ENCODE data around the gene ABCB11.

Gene ABCB11

DNA sequence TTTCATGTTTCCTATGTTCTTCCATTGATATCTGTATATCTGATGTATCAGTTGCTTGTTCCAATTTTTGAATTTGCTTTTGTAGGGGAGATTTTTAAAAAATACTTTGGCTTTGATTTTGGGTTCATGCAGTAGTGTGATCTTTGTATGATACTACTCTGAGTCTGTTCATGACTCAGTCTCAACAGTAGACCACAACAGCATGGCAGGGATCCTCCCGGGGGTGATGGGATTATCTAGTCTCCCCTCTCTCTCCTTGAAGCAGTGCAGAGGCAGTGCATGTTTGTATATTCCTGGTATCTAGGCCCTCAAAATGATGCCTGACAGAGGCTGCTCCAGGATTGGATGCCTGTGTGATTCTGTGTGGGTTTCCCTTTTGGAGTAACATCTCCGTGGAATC is 74.7 kb downstream of the ABCB11 start:
- TF ChIP-seq, protein P1, sequence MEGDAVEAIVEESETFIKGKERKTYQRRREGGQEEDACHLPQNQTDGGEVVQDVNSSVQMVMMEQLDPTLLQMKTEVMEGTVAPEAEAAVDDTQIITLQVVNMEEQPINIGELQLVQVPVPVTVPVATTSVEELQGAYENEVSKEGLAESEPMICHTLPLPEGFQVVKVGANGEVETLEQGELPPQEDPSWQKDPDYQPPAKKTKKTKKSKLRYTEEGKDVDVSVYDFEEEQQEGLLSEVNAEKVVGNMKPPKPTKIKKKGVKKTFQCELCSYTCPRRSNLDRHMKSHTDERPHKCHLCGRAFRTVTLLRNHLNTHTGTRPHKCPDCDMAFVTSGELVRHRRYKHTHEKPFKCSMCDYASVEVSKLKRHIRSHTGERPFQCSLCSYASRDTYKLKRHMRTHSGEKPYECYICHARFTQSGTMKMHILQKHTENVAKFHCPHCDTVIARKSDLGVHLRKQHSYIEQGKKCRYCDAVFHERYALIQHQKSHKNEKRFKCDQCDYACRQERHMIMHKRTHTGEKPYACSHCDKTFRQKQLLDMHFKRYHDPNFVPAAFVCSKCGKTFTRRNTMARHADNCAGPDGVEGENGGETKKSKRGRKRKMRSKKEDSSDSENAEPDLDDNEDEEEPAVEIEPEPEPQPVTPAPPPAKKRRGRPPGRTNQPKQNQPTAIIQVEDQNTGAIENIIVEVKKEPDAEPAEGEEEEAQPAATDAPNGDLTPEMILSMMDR (IDR thresholded peaks at IDR 0.05): no peak
- DNase-seq (ENCODE audit: low spot score): no peak
- no peak overlapping the region for H3K27ac ChIP-seq
- no peak overlapping the region for H3K4me3 ChIP-seq

DNA sequence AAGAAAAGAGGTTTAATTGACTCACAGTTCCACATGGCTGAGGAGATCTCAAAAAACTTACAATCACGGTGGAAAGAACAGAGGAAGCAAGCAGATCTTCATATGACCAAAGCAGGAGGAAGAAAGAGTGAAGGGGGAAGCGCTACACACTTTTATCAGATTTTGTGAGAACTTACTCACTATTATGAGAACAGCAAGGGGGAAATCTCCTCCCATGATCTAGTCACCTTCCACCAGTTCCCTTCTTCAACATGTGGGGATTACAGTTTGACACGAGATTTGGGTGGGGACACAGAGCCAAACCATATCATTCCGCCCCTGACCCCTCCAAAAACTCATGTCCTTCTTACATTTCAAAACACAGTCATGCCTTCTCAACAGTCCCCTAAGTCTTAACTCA is 75.8 kb downstream of the ABCB11 start:
- no peak for DNase-seq (ENCODE audit: low spot score)
- TF ChIP-seq, protein P1 (IDR thresholded peaks at IDR 0.05): no peak
- Histone ChIP-seq H3K4me3 (no peak overlapping the region), H3K27ac (no peak overlapping the region)

DNA sequence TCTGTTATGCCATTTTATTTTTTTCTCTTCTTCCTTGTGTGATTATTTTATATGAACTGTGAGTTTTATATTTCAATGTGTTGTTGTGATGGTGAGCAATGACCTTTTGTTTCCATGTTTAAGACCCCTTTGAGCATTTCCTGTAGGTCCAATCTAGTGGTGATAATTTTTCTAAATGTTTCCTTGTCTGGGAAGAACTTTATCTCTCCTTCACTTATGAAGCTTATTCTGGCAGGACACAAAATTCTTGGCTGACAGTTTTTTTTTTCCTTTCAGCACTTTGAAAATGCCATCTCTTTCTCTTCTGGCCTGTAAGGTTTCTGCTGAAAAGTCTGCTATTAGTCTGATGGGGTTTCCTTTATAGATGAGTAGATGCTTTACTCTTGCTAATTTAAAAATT is 76.9 kb downstream of the ABCB11 start:
- TF ChIP-seq, protein P1 (IDR thresholded peaks at IDR 0.05): no peak
- DNase-seq (ENCODE audit: low spot score): no peak
- Histone ChIP-seq H3K27ac (no peak overlapping the region), H3K4me3 (no peak overlapping the region)

DNA sequence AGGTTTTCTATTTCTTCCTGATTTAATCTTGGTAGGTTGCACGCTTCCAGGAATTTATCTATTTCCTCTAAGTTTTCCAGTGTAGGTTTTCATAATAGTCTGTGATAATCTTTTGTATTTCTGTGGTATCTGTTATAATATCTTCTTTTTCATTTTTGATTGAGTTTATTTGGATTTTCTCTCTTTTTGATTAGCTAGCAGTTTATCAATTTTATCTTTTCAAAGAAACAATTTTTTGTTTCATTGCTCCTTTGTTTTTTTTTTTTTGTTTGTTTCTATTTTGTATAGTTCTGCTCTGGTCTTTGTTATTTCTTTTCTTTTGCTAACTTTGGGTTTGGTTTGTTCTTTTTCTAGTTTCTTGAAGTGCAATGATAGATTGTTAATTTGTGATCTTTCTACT is 78.7 kb downstream of the ABCB11 start:
- DNase-seq (ENCODE audit: low spot score): no peak
- no peak overlapping the region for H3K27ac ChIP-seq
- TF ChIP-seq, protein P1 (IDR thresholded peaks at IDR 0.05): no peak
- no peak overlapping the region for H3K4me3 ChIP-seq

DNA sequence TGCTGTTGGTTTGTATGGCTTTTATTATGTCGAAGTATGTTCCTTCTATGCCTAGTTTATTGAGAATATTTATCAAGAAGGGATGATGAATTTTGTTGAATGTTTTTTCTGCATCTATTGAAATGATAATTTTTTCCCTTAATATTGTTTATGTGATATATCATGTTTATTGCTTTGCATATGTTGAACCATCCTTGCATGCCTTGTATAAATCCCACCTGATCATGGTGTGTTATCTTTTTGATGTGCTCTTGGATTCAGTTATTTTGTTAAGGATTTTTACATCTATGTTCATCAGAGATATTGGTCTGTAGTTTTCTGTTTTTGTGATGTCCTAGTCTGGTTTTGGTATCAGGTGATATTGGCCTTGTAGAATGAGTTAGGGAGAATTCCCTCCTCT is 79.3 kb downstream of the ABCB11 start:
- no peak overlapping the region for H3K27ac ChIP-seq
- TF ChIP-seq, protein P1 (IDR thresholded peaks at IDR 0.05): no peak
- no peak for DNase-seq (ENCODE audit: low spot score)
- no peak overlapping the region for H3K4me3 ChIP-seq

DNA sequence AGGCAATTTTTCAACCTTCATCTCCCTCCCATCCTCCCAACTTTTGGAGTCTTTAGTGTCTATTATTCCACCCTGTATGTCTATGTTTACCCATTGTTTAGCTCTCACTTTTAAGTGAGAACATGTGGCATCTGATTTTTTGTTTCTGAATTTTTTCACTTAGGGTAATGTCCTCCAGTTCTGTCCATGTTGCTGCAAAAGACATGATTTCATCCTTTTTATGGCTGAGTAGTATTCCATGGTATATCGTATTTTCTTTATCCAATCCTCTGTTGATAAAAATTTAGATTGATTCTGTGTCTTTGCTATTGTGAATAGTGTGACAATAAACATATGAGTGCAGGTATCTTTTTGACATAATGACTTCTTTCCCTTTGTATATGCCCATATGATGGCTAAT is 81.8 kb downstream of the ABCB11 start:
- DNase-seq (ENCODE audit: low spot score): no peak
- TF ChIP-seq, protein P1 (IDR thresholded peaks at IDR 0.05): no peak
- H3K4me3 ChIP-seq: no peak overlapping the region
- H3K27ac ChIP-seq: no peak overlapping the region

DNA sequence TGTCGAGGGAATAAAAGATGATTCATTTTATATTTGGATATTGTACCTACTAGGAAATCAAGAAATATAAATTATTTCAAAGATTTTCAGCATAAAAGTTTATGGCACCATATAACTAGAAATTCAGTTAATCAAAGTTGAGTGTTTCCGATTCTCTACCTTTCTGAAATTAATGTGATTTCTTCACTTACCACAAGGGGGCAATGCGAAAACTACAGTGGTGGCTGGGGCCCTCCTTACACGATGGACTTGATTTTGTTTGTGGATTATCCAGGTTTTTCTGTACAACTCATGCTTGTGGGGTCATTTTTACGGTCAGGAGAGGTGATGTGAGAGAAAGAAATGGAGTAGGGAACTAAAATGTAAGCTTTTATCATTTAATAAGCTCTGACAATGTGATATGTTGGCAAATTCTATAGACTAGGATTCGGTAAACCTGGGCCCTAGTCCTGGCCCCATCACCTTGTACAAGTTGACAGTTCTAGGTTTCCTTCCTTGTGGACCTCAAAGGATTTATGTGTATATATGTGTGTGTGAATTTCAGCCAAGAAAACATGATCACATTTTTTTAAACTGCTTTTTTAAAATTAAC is 82.4 kb downstream of the ABCB11 start:
- no peak overlapping the region for H3K4me3 ChIP-seq
- DNase-seq (ENCODE audit: low spot score): no peak
- H3K27ac ChIP-seq: no peak overlapping the region
- TF ChIP-seq, protein P1 (IDR thresholded peaks at IDR 0.05): no peak

Measured in coronary artery (tissue), 2 donors.